Amygdala (tissue), 56 donors: ENCODE data around the gene PCTP.

ENCODE experiments used
- DNase-seq, 56 donors: peaks; one replicate each; lab custom pipeline; 2025; lab: John Stamatoyannopoulos, UW

PCTP gene

GRCh38 chr17:55750750-55751657, at the start of gene PCTP:
Gene PCTP (plus strand): TSS chr17:55751051. CDS start chr17:55751104, 53 bp downstream.
- DNase-seq: peak in 54 of 56 donors; percentile 21 to 88 (median 76)

- DNase-seq: no peak
Observed at GRCh38 chr17:55702150-55702549, 48.7 kb upstream of the PCTP start.

- no peak for DNase-seq
Observed at GRCh38 chr17:55704401-55704800, 46.5 kb upstream of the PCTP start.

- no peak for DNase-seq
Observed at GRCh38 chr17:55705847-55706246, 45.0 kb upstream of the PCTP start.

GRCh38 chr17:55706808-55707773, 43.8 kb upstream of the PCTP start:
- no peak for DNase-seq

- no peak for DNase-seq
Observed at GRCh38 chr17:55708175-55708974, 42.5 kb upstream of the PCTP start.

GRCh38 chr17:55709440-55709839, 41.4 kb upstream of the PCTP start:
- no peak for DNase-seq

- no peak for DNase-seq
Observed at GRCh38 chr17:55709984-55710383, 40.9 kb upstream of the PCTP start.

- no peak for DNase-seq
Observed at GRCh38 chr17:55710410-55710809, 40.4 kb upstream of the PCTP start.

GRCh38 chr17:55710829-55711496, 39.9 kb upstream of the PCTP start:
- DNase-seq: peak in 1 of 56 donors; percentile 11

GRCh38 chr17:55717432-55717831, 33.4 kb upstream of the PCTP start:
- DNase-seq: no peak

- DNase-seq: peak in 36 of 56 donors; percentile 3 to 86 (median 28)
Observed at GRCh38 chr17:55717898-55718735, 32.7 kb upstream of the PCTP start.

GRCh38 chr17:55720919-55721836, 29.7 kb upstream of the PCTP start:
- DNase-seq: no peak

- no peak for DNase-seq
Observed at GRCh38 chr17:55722016-55722736, 28.7 kb upstream of the PCTP start.

GRCh38 chr17:55722742-55723487, 27.9 kb upstream of the PCTP start, which contains the start of gene TMEM100:
Gene TMEM100 (minus strand): TSS chr17:55722864. CDS start chr17:55721070, 1,794 bp downstream.
- no peak for DNase-seq

GRCh38 chr17:55723488-55723848, 27.4 kb upstream of the PCTP start:
- DNase-seq: no peak
